HG02943 (cell line): Measurements from ENCODE around the gene TJAP1.
A peak's percentile ranks its signal among the peaks of the same experiment; 100 is the strongest.

ENCODE experiments used
- ATAC-seq: cut with Tn5 transposase; IDR thresholded peaks from one replicate; pipeline ENCODE4 v1.9.1; 2021; ENCODE audit warnings: mild to moderate bottlenecking, low read depth, moderate library complexity; ENCODE audit not compliant: unreplicated experiment

The TJAP1 gene

GRCh38 chr6:43477235-43478007 is at the start of gene TJAP1:
Gene TJAP1, plus strand, starts transcription at chr6:43477570. Its CDS starts 21,432 bp downstream, at chr6:43499002.
- peak; percentile 82 for ATAC-seq

DNA sequence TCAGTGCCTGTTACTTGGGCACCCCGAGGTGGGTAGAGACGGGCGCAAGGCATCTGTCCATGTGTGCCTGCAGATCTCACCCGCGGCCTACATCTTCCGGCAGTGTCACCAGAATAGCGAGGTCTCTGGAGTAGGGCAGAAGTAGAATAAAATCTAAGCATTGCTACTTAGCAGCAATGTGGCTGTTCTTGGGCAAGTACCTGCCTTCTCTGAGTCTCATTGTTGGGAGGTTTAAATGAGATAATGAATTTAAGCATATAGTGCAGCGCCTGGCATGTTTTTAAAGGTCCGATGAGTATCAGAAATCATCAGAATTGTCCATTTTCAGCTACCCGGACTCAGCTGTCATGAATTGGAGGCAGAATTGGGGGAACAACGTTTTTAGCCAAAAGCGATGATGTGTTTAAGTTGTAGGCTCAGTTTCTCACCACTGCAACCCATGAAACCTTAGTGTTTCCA is 49.2 kb upstream of the TJAP1 start:
- no peak for ATAC-seq

- no peak for ATAC-seq
Measured at GRCh38 chr6:43428874-43429273, 48.5 kb upstream of the TJAP1 start.

GRCh38 chr6:43432009-43432945 is 45.1 kb upstream of the TJAP1 start:
- ATAC-seq = no peak

DNA sequence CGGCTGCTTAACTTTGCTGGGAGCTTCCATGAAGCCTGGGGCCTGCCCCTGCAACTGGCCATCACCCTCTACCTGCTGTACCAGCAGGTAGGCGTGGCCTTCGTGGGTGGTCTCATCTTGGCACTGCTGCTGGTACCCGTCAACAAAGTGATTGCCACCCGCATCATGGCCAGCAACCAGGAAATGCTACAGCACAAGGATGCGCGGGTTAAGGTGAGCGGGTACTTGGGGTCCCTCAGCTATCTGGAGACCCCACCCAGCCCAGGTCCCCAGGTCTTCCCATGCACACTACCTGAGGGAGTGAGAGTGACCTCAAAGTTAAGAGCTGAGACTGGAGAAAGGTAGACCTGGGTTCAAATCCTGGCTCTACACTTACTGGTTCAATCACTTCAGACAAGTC is 44.2 kb upstream of the TJAP1 start:
- no peak for ATAC-seq

DNA sequence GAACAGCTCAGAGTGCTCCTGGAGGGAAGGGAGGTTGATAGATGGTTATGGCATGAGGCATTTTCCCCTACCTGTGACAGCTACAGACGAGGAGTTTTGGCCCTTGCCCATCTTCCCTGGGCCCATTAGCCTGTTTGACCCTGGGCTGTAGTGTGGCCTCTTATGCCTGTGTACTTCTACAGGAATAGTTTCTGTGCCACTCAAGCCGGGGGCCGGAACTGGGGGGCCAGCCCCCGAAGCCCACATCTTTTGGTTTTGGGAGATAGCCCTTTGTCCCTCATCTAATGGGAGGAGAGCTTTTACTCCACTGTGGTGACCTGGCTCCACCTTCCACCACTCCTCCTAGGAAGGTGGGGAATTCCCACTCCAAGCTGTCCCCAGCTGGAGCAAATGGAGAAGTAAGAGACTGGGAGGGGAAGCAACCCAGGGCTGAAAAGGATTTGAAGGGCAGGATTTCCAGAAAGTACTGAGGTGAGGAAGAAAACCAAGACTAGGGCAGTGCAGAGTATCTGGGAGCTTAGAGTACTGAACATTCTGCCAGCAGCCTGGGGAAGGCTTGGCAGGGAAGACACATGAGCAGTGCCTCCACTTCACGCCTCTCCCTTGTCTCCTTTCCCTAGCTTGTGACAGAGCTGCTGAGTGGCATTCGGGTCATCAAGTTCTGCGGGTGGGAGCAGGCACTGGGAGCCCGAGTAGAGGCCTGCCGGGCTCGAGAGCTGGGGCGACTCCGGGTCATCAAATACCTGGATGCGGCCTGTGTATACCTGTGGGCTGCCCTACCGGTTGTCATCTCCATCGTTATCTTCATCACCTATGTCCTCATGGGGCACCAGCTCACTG is 43.1 kb upstream of the TJAP1 start:
- no peak for ATAC-seq

DNA sequence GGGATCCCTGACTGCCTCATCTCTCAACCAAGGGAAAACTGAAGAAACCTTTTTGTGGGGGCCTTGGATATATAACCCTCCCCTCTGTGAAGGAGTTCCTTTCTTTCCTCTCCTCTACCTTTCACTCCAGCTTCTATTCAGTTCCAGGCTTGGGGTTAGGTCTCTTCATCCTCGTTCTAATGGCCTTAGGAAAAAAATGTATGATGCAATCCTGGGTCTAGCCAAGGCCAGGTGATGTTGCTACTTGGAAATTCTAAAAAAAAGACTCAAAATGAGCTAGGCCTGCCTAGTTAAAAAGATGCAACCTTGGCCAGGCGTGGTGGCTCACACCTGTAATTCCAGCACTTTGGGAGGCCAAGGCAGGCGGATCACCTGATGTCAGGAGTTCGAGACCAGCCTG is 42.4 kb upstream of the TJAP1 start:
- no peak for ATAC-seq

- no peak for ATAC-seq
Measured at GRCh38 chr6:43435682-43436437, 41.5 kb upstream of the TJAP1 start.

DNA sequence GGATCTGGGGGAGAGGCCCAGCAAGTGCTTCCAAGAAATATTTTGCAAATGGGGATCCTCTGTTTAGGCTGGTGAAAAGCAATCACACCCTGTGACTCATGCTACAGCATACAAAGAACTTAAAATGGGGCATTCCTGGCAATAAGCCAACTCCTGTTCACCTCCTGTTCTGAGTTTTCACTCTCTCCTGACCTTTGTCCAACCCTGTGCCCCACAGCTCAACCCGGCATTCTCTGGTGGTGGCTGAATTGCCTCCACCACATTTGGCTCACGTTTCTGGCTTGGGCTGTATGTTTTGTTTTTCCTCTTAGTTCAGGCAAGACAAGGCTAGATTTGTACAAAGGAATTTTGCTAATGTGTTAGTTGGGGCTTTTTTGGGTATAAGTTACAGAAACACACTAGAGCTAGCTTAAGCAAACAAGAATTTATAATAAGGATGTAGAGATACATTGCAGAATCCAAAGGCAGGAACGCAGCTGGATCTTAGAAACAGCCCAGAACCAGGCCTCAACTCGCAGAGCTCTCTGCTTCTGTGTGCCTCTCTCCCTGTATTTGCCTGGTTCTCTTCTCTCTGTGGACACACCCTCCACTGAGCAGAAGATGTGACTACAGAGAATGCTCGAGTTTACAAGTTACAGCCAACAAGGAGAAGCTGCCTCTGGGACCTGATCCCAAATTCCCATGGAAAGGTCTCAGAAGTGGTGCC is 40.6 kb upstream of the TJAP1 start:
- no peak for ATAC-seq

DNA sequence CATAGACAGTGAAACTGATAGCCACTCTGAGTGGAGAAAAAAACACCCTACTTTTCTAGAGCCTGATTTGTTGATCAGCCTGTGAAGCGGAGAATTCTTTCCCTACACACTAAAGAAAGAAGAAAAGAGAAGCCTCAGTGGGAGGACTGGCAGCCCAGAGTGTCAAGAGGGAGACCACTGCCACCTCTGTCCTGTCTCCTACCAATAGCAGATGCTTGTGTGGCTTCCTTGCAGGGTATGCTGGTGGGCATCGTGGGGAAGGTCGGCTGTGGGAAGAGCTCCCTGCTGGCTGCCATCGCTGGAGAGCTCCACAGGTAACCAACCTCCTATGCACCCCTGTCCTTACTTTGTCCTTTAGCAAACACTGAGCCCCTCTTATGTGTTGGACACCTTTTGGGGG is 39.7 kb upstream of the TJAP1 start:
- ATAC-seq = no peak

DNA sequence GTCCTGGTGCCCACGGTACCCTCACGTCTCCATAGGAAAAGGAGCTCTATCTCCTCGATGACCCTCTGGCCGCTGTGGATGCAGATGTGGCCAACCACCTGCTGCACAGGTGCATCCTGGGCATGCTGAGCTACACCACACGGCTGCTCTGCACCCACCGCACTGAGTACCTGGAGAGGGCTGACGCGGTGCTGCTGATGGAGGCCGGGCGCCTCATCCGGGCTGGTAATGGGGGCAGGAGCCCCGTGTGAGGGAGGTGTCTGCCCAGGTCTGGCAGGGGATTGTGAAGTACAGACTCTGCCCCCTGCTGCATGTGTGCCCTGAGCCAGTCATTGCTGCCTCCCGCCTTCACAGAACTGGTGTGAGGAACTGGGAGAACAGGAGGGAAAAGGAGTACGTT is 34.4 kb upstream of the TJAP1 start:
- ATAC-seq = no peak

DNA sequence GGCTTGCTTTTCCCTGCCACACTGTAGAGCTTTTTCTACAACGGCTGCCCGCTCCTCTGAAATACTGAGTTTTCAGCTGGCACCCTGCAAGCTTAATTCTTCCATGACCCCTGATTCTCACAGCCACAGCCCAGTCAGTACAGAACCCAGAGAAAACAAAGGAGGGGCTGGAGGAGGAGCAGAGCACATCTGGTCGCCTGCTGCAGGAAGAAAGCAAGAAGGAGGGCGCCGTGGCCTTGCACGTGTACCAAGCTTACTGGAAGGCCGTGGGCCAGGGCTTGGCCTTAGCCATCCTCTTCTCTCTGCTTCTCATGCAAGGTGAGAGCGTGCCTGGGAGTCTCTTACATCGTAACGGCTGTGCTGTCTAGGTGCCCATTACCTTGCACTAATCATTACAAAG is 33.3 kb upstream of the TJAP1 start:
- ATAC-seq = no peak

GRCh38 chr6:43444582-43444981 is 32.8 kb upstream of the TJAP1 start:
- no peak for ATAC-seq

- ATAC-seq = no peak
Measured at GRCh38 chr6:43445576-43445975, 31.8 kb upstream of the TJAP1 start.

DNA sequence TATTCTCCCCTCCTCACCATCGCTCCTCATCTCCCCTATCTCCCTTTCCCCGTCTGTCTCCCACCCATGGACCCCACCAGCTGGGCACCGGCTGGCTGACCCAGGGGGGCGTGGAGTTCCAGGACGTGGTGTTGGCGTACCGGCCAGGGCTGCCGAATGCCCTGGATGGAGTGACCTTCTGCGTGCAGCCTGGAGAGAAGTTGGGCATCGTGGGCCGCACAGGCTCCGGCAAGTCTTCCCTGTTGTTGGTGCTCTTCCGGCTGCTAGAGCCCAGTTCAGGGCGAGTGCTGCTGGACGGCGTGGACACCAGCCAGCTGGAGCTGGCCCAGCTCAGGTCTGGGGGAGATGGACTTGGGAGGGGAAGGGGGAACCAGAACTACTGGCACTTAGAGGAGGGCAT is 29.8 kb upstream of the TJAP1 start:
- no peak for ATAC-seq

DNA sequence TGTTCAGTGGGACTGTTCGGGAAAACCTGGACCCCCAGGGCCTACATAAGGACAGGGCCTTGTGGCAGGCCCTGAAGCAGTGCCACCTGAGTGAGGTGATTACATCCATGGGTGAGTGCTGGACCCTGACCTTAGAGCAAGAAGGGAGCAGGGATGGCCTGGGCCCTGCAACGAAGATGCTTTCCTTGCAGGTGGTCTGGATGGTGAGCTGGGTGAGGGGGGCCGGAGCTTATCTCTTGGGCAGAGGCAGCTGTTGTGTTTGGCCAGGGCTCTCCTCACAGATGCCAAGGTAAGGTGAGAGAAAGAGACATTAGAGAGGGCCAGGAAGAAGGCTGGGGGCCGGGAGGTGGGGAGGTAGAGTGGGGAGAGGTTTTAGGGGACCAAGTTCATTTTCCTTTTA is 28.5 kb upstream of the TJAP1 start:
- no peak for ATAC-seq

GRCh38 chr6:43450699-43451131 is 26.7 kb upstream of the TJAP1 start:
- ATAC-seq = no peak

DNA sequence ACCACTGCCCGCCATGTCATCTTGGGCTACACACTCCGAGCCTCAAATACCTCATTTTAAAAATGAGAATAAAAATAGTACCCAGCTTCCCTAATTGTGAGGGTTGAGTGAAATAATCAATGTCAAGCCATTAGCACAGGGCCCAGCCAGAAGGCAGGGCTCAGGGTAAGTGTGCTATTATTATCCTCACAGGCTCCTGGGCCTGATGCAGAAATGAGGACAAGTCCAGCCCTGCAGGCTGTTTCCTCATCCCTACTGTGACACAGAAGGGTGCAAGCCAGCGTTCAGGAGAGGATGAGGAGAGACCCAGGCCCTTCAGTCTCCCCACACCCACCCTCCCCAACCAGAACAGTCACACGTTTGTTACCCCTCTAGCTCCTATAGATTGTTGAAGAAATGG is 26.0 kb upstream of the TJAP1 start:
- ATAC-seq = no peak

GRCh38 chr6:43451939-43452338 is 25.4 kb upstream of the TJAP1 start:
- ATAC-seq = no peak
